Endothelial cell of umbilical vein (primary cell): Measurements from ENCODE around the gene EQTN.

Experiments
- EZH2 ChIP-seq: IDR thresholded peaks from 2 replicates; pipeline ENCODE4 v1.6.1; 2012; ENCODE audit warnings: borderline replicate concordance, low read depth, mild to moderate bottlenecking, moderate library complexity, low read length, inconsistent platforms; ENCODE audit not compliant: severe bottlenecking
- FOS ChIP-seq: IDR thresholded peaks from 2 replicates; pipeline ENCODE4 v1.6.1; 2011; ENCODE audit warnings: mild to moderate bottlenecking, low read length, moderate library complexity, borderline replicate concordance; ENCODE audit not compliant: insufficient read depth
- GATA2 ChIP-seq: IDR thresholded peaks from 2 replicates; pipeline ENCODE4 v1.7.0; 2011; ENCODE audit warnings: low read depth, mild to moderate bottlenecking, moderate library complexity, mixed read lengths, low read length; ENCODE audit not compliant: insufficient read length, insufficient read depth
- JUN ChIP-seq: IDR thresholded peaks from 2 replicates; pipeline ENCODE4 v1.6.1; 2011; ENCODE audit warnings: borderline replicate concordance, low read depth; ENCODE audit not compliant: insufficient read length, insufficient read depth
- MYC ChIP-seq: IDR thresholded peaks from one replicate; pipeline ENCODE4 v1.6.1; 2011; ENCODE audit warnings: mild to moderate bottlenecking, low read depth, low read length
- POLR2A ChIP-seq: IDR thresholded peaks from 2 replicates; pipeline ENCODE4 v1.6.1; 2012; ENCODE audit warnings: low read depth, mild to moderate bottlenecking, control low read depth, low read length
- POLR2AphosphoS5 ChIP-seq: IDR thresholded peaks from 2 replicates; pipeline ENCODE4 v1.6.1; 2012; ENCODE audit warnings: low read depth, mild to moderate bottlenecking, control low read depth, low read length, moderate library complexity; ENCODE audit not compliant: insufficient read depth
- TF ChIP-seq, protein P1 (sequence below), 2 donors: IDR thresholded peaks; 1 replicate in 1 of 2; 2 replicates in 1 of 2; pipeline ENCODE4 v1.5.1; 2011; ENCODE audit warnings: low read length in 2 of 2, mild to moderate bottlenecking in 2 of 2, moderate library complexity in 2 of 2, control low read depth in 1 of 2, inconsistent platforms in 1 of 2, low read depth in 1 of 2; ENCODE audit not compliant: insufficient read depth in 1 of 2; ENCODE audit errors: extremely low read depth in 1 of 2
- TF ChIP-seq, protein P2 (sequence below): IDR thresholded peaks from 2 replicates; pipeline ENCODE4 v1.6.1; 2011; ENCODE audit not compliant: insufficient read depth, insufficient read length

- TF ChIP-seq, protein P1, sequence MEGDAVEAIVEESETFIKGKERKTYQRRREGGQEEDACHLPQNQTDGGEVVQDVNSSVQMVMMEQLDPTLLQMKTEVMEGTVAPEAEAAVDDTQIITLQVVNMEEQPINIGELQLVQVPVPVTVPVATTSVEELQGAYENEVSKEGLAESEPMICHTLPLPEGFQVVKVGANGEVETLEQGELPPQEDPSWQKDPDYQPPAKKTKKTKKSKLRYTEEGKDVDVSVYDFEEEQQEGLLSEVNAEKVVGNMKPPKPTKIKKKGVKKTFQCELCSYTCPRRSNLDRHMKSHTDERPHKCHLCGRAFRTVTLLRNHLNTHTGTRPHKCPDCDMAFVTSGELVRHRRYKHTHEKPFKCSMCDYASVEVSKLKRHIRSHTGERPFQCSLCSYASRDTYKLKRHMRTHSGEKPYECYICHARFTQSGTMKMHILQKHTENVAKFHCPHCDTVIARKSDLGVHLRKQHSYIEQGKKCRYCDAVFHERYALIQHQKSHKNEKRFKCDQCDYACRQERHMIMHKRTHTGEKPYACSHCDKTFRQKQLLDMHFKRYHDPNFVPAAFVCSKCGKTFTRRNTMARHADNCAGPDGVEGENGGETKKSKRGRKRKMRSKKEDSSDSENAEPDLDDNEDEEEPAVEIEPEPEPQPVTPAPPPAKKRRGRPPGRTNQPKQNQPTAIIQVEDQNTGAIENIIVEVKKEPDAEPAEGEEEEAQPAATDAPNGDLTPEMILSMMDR (IDR thresholded peaks at IDR 0.05; ENCODE audit: extremely low read depth in 1 of 2, insufficient read depth in 1 of 2, low read depth in 1 of 2, low read length in 2 of 2) = no peak
- TF ChIP-seq POLR2A (no peak), POLR2AphosphoS5 (no peak), EZH2 (no peak), GATA2 (no peak), FOS (no peak), MYC (no peak), JUN (no peak)
- TF ChIP-seq, protein P2, sequence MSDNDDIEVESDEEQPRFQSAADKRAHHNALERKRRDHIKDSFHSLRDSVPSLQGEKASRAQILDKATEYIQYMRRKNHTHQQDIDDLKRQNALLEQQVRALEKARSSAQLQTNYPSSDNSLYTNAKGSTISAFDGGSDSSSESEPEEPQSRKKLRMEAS = no peak
Measured at GRCh38 chr9:27282269-27282668, 14.7 kb downstream of the EQTN start.
